Measurements from ENCODE around the gene DCAF5.
A peak's percentile ranks its signal among the peaks of the same experiment; 100 is the strongest.
"Not testable (repeated sequence)": the region's sequence is repeated elsewhere in the genome, so short reads cannot be mapped to it uniquely, and the experiment has no call there.

DCAF5 gene

DNA sequence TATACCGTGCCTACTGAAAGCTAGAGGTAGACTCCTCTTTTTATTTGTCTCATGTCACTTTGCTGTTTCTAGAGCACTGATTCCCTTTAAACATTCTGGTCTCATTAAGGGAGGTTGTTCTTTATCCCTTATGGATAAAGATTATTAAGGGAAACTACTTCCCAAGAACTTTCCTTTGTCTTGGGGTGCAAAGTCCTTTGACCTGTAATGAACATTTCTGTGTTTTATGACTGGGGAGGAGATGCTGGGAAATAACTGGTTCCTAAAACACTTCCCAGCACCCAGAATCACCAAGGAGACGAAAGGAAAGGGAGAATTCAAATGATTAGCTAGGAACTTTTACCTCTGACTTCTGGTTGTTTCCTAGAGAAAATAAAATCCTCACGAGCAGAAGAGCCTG, 110.6 kb downstream of the DCAF5 start:
- no peak for DNase-seq

DNA sequence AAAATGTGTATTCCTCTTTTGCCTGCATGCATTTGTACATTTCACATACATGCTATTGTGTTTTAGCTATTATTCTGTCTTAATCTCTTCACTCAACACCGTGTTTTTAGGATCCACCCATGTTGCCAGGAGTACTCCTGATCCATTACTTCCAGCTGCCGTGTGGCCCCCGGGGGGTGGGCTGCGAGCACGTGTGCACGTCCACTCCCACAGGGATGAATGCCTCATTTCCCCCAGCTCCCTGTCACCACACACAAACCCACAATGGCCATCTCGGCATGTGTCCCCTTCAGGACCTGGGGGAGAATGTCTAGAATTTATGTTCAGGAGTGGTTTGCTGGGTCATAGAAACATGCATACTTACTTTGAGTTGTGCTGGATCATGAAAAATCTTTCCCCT, 111.1 kb downstream of the DCAF5 start:
- DNase-seq = no peak

DNA sequence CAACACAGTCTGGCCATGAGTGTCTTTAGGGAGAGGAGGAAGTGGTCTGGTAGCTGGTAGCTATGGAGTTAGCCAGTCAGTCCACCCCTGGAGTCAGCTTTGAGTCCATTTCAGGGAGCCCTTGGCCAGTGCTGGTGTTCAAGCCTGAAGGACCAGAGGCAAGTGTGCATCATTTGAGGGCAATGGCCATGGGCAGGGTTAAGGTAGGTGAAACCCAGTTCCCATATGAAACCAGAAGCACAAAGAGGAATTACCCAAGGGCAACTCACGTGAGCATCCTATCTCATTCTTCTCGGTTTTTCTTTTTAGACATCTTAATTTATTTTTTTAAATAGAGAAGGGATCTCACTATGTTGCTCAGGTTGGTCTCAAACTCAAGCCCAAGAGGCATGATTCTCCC, 112.6 kb downstream of the DCAF5 start:
- no peak for DNase-seq

DNA sequence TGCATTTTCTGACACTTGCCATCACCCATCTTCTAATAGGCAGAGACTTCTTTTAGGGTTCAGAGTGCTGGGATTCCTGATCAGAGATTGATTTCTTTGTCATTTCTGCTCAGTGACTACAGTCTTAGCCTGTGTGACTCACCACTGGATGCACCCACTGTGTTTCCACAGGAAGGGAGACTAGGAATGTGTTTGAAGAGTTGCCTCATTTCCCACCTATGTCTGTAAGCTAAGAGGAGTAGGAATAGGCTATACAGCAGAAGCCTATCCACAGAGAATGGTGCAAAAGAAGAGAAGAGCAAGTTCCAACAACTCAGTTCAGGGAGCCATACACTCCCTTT, 113.7 kb downstream of the DCAF5 start:
- no peak for DNase-seq

DNA sequence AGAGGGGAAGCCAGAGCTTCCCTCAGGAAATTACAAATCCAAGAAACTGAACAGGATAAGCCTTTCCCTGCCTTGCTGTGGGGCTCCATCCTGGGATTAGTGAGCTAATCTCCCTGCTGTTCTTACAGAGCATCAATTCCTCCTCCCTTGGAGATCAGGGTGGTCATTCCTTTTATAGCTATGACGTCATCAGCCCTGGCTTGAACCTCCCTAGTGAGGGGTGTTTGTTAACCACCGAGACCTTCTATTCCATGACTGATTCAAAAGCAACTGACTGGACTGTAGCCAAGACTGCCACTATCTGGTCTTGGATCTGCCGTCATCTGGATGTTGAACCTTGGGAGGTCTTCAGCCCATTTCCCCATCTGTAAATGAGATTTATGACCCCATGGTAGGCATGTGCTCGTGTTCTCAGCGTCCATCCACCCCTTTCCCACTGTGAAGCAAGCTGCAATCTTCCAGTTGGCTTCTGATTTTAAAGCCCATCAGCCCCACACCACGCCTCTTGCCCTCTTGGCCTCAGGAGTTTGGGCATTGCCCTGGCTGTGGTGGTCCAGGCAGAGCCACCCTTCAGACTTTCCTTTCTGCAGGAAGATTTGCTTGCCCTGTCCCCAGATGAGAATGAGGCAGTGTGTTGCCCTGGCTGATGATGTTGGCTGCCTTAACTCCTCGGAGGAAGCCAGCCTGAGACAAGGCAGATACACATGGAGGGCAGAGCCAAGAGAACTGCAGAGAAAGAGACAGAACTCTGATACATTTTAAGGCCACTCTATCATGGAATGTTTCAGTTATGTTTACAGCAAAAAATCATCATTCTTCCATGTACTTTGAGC, 114.2 kb downstream of the DCAF5 start:
- no peak for DNase-seq

GRCh38 chr14:69037790-69038454, 115.0 kb downstream of the DCAF5 start:
- no peak for DNase-seq

DNA sequence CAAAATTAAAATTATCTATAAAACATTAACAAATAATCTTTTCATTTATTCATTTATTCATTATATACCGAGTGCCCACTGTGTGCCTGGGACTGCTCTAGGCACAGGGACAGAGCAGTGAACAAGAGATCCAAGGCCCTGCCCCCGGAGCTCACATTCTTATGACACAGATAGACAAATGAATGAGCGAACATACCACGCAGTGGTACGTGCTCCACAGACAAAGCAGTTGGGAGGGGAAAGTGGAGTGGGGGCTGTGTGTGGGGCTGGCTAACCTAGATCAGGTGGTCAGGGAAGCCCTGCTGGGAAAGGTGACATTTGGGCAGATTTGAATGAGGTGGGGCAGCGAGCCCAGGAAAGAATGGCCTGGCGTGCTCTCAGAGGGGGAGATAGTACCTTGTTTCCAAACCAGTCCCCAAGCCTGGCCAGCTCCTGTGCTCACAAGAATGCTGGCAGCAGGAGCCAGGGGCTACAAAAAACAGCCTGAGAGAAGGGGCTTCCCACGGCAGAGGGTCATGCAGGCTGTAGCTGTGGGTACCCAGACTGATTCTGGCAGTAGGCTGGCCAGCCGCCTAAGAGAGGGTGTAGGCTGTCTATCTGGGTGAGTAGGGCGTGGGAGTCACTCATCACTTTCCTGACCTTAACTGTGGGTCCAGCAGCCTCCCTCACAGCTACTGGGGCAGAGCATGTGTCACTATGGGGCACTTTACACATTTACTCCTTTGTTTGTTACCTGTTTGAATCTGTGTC, 116.0 kb downstream of the DCAF5 start:
- no peak for DNase-seq

DNA sequence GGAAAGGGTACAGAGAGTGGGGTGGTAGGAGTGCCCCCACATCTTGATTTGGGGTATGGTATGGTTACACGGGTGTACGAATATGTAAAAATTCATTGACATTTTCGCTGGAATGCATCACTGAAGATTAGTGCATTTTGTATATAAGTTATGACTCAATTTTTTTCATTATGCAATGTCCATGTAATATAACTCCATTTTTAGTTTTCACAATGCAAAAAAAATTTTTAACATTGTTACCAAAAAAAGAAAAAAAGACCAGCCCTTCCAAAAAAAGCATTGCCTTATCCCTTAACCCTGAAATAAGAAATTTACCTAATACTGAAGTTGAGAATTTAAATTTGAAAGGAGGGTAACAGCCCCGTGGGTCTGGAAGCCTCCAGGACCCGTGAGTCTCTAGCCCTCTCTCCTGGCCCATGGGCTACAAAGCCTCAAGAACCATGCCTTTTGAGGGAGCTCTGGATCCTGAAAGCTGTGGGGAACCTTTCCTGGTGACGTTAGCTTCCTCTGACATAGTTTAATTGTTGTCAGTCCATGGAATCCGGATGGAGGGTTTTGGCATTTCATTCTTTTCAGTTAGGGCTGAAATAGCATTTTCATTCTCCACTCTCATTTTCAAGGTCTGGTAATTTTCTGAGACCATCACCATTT, 118.2 kb downstream of the DCAF5 start:
- no peak for DNase-seq

GRCh38 chr14:69027242-69027913, 125.5 kb downstream of the DCAF5 start:
- DNase-seq = no peak

DNA sequence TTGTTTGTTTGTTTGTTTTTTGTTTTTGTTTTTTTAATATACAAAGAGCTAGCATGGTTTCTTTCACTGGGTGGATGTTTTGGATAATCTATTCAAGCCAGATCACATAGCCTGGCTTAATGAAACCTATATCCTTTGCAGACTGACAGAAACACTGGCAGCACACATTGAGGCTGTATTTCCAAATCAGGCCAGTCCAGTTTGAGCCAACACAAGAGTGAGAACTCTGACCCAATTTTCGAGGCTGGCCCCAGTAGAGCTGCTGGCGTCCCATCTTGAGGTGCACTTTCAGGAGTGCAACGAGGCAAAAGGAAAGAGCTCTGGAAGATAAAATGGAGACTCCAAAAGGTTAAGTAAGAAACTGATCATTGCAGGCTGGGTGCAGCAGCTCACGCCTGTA, 129.9 kb downstream of the DCAF5 start:
- no peak for DNase-seq

DNA sequence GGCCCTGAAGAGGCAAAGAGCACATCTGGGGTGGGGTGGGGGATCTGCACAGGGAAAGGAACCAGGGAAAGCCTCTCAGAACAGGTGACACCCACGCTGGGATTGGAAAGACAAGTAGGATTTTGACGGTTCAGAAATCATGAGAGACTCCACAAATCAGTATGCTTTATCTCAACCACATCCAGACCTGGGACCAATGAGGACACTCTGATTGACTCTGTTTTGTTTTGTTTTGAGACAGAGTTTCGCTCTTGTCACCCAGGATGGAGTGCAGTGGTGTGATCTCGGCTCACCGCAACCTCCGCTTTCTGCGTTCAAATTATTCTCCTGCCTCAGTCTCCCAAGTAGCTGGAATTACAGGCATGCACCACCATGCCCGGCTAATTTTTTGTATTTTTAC, 130.8 kb downstream of the DCAF5 start:
- DNase-seq = not testable (repeated sequence)

GRCh38 chr14:69017706-69018105, 135.2 kb downstream of the DCAF5 start:
- DNase-seq = no peak

DNA sequence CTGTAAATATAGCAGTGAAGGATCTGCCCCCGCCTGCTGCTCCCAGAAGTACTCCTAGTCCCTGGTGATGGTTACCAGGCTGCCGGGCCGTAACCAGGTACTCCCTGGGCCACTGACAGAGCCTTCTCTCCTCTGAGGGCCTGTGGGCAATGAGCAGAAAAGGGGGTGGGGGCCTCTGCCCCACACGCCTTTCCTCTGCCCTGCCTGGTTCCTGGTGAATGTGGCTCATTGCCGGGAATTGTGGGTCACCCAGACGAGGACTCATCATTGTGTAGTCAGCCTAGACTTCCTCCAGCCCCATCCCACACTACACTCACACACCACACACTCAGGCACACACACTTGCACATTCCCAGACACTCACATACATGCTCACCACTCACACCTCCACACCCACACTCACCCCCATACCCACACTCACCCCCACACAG, 138.1 kb downstream of the DCAF5 start:
- DNase-seq = no peak

- peak; percentile 37 for DNase-seq
Measured at GRCh38 chr14:69013943-69014782, 138.8 kb downstream of the DCAF5 start.

DNA sequence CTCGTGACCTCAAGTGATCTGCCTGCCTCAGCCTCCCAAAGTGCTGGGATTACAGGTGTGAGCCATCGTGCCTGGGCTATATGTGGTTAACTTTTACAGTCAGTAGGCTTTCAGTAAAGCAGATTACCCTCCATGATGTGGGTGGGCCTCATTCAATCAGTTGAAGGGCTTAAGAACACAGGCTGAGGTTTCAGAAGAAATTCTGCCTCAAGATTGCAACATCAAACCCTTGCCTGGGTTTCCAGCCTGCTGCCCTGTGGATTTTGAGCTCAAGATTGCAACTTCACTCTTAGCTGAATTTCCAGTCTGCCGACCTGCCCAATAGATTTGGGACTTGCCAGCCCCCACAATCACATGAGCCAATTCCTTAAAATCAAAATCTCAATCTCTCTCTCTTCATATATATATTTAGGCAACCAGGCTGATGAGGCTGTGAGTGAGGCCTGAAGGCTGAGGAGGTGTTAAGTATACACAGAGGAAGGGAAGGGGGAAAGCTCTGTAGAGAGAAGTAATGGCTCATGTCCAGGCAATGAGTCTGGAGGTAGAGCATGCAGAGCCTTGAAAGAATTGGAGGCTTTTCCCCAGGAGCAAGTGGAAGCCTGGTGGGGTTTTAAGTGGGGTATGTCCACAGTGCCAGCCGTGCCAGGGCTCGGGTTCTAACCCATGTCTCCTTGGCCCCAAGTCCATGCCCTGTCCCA, 140.5 kb downstream of the DCAF5 start:
- no peak for DNase-seq

DNA sequence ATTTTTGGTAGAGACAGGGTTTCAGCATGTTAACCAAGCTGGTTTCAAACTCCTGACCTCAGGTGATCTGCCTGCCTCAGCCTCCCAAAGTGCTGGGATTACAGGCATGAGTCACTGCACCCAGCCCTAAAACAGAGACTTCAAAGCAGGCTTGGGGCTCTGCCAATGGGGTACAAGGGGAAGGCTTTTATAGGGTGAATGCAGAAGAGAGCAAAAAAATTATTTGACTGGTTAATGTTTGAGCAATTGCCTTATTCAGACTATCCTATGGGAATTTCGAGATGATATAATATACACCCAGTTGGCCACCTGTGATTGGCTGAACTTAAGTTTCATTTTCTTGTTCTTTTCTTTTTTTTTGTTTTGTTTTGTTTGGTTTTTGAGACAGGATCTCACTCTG, 142.3 kb downstream of the DCAF5 start:
- DNase-seq = no peak

- DNase-seq = no peak
Measured at GRCh38 chr14:69008421-69008884, 144.5 kb downstream of the DCAF5 start.

DNA sequence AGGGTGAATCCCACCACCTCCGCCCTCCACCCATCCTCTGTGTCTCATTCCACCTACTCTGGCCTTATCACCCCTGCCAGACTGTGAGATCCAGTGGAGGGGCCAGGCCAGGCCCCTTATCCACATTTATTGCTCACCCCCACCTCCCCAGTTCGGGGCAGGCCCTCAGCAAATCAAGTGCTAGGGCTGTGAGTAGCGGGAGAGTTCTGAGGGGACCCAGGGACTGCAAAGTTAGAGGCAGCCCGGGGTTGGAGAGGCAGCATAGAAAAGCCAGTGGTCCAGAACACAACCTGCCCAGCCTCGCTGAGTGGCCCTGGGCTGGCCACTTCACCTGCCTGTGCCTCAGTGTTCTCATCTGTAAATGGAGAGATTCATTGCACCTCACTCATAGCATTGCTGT, 146.6 kb downstream of the DCAF5 start:
- no peak for DNase-seq

GRCh38 chr14:69005432-69006148, 147.3 kb downstream of the DCAF5 start:
- DNase-seq = no peak

- DNase-seq = no peak
Measured at GRCh38 chr14:69004731-69005431, 148.0 kb downstream of the DCAF5 start.
